HG03045 (cell line): Measurements from ENCODE around the gene NUAK2.
"Not testable (repeated sequence)": the region's sequence is repeated elsewhere in the genome, so short reads cannot be mapped to it uniquely, and the experiment has no call there.

ENCODE experiments used
- ATAC-seq: cut with Tn5 transposase; IDR thresholded peaks from one replicate; pipeline ENCODE4 v1.9.1; 2021; ENCODE audit warnings: mild to moderate bottlenecking, moderate library complexity; ENCODE audit not compliant: unreplicated experiment

NUAK2 gene

DNA sequence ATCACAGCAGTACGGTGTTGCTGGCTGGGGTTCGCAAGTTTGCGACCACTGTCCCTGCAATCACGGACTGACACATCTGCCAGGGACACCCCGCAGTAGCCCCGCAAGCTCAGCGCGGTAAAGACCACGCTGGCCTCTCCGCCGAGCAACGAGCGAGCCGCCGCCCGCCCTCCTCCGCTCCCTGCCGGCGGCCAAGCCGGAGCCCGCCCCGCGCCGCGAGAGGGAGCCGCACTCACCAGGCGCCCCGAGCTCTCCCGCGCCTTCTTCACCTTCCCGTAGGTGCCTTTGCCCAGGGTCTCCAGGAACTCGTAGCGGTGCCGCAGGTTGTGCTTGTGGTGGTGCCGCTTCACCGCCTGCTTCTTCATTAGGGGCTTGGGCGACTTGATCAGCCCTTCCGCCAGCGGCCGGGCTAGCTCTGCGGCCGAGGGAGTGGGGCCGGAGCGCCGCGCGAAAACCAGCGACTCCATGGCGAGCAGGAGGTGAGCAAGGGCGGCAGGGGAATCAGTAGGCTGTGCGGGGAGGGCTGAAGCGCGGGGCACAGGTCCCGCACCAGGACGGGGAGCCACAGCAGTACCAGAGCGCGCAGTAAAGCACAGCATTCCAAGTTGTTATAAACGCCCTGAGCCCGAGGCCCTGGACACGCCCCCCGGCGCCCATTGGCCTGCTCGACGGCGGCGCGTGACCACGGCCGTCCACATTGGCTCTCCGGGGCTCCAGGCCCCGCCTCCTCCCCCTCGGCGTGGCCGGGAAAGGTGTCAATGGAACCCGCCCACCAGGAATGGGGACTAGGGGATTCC lies at the start of gene NUAK2:
TSS of gene NUAK2 (minus strand) at position 584 of the 797 bp plus-strand sequence. CDS start at position 467, 117 bp downstream.
- peak; percentile 55 for ATAC-seq

DNA sequence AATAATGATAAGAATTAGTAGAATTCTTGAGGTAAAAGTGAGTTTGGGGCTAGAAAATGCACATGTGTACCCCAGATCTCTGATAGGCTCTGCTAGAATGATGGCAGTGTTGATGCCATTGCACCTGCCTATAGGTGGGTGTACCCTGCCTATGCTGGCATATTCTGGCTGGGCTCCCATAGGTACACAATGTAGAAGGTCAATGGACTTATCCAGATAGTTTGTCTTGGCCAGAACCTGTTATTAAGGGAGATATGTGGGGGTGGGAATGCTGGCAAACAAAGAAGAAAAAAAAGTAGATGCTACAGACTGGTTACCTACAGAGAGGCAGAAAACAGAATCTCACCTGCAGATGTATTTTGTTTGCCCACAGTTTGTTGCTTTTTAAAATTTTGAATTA lies 49.2 kb upstream of the NUAK2 start:
- ATAC-seq: no peak

DNA sequence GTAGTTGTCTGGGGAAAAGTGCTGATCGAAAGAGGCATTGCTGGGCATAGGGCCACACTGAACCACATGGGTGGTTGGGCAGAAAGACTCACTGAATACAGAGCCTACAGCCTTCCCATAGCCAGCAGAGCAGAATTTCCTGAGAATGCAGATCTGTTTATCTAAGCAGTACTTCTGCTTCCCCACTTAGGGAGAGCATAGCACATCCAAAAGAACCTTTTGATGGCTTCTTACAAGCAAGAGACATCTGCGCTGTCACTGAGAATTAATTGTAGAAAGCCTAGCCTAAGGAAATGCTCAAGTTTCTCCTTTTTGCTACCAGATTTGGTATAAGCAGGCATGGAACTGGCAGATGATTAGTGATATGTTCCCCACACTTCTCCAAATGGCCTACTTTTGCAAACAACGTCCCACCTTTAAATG lies 48.2 kb upstream of the NUAK2 start:
- no peak for ATAC-seq

DNA sequence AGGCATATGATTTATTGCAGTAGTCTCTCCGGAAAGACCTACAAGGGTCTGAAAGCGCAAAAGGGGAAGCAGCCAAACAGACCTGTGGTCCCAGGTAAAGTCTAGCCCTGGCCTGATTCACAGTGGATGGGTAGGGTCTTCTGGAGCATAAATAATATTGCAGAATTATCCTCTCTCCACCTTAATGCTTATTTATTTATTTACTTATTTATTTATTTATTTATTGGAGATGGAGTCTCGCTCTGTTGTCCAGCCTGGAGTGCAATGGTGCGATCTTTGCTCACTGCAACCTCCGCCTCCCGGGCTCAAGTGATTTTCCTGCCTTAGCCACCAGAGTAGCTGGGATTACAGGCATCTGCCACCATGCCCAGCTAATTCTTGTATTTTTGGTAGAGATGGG lies 46.9 kb upstream of the NUAK2 start:
- no peak for ATAC-seq

DNA sequence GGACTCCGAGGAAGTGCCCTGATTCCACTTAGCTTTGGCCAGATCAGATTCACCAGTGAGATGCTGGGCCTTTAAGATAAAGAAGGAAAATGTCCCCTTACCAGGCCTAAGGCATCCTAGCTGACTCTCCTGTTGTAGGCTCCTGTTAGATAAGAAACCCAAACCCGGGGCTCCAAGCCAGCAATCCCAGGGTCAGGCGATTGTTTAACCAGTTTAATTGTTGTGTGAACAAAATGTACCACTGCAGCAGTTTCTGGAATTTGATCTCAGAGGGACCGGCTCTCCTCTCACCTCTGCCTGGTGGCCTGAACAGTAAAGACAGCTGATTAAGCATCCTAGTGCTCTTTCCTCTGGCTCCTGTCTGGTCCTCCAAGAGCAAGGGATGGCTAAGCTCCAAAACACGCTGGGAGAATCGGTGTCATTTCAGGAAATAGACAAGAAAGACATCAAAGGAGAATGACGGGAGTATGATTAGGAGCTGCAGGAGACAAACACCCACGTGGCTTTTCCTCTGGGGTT lies 44.5 kb upstream of the NUAK2 start:
- no peak for ATAC-seq

DNA sequence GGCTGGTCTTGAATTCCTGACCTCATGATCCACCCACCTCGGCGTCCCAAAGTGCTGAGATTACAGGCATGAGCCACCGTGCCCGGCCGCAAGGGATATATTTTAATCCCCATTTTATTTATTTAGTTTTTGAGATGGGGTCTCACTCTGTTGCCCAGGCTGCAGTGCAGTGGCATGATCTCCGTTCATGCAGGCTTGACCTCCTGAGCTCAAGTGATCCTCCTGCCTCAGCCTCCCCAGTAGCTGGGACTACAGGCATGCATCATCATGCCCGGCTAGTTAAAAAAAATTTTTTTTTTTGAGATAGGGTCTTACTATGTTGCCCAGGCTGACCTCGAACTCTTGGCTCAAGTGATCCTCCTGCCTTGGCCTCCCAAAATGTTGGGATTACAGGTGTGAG lies 43.5 kb upstream of the NUAK2 start:
- not testable (repeated sequence) for ATAC-seq

DNA sequence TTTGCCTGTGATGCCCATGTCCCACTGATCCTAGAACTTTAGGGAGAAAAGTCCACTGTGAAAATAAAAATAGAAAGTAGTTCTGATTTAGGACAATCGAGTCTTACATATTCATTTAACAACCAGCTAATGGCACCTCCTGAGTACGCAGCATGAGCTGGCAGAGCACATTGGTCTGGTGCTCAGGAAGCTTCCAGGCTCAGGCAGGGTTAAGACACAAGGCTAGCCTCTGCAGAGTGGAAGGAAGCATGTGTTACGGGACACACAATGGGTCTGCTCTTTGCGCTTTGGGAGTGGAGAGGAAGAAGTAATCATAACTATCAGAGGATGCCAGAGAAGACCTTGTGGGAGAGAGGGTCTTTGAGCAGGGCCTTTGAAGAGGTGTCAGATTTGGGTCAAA lies 39.3 kb upstream of the NUAK2 start:
- no peak for ATAC-seq

DNA sequence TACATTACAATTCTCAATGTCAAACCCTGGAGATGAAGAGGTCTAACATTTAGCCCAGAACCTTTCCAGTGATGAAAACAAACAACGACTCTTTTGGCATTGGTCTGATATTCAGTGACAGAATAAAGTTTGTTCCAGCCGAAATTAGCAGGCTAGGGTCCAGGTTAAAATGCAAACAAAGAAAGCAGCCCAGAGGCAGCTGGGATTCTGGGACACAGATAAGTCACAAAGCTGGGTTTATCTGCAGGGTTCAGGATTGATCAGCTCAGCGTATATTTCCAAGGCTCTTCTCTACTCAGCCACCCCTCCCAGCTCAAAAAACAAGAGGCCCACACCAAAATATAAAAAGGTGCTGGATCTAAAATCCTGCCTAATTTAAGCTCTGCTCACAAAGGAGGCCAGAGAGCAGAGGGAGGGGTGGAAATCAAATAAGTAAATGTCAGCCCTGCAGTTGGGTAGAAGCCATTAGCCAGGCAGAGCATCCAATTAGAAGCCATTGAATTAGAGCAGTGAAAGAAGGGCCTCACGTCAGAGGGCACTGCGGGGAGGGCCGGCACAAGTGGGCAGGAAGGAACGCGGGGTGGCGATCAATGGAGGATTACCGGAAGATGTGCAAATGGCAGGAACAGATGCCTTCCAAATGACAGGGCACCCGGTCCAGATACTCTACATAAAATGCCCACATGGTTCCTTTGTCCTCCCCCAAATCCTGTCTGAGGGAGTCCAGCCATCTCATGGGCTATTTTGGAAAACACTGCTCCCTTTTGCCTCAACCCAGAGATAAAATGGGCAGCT lies 38.4 kb upstream of the NUAK2 start:
- no peak for ATAC-seq

DNA sequence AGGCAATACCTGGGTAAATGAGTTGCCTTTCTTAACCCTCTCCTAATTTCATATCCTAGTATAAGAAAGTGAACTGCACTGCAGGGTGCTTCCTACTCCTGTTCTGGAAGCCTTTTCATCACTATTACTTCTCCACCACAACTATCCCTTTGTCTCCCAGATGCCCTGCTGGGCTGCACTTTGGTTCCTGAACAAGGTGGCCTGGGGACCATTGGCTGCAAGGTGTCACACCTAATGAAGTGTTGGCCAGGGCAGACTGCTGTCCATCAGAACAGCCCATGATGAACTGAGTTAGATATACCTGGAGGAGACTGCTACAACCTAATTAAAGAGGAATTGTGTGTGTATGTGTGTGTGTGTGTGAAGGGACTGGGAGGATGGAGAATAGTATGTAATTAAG lies 37.0 kb upstream of the NUAK2 start:
- ATAC-seq: no peak

DNA sequence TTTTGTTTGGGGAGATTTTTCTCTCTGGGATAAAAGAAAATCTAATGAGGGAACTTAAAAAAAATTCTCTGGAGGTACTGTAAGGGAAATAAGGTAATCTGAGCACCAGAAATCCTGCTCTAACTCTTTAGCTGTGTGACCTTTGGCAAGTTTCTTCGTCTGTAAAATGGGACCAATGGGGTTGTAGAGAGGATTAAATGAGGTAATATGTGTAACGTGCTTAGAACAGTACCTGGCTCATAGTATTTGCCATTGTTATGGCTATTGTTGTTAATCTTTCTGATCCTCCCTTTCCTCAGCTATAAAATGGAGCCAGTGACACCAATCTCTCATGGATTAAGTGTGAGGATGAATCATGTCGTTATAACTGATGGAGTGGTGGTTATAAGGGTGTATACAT lies 36.0 kb upstream of the NUAK2 start:
- ATAC-seq: no peak

DNA sequence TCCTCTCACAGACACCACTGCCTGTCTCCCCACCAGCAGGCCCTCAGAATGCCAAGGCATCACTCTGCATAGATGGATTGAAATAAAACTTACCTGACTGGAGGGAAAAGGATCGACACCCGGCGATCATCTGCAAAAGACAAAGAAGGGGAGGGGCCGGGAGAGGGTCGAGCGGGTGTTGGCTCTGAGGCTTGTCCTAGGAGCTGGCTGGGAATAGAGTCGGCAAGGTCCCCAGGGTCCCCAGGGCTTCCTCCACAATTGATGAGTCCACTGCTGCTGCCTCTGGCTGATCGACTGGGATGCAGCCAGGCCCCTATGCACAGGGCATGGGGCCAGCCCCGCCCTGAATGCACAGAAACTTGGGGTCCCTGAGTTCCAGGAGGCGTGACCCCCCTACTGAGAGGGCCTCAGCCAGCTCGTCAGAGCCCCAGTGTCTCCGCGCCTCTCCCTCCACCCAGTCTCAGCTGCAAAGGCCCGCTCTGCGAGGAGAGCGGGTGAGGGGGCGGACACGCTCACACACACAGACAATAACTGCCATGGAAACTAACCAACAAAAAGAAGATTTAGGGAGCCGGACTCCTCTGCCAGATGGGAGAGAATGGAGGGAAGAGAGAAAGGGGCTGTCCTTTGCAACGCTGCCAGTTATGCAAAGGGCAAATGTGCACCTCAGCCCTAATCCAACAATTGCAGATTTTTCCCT lies 35.0 kb upstream of the NUAK2 start, which contains the start of gene KLHDC8A:
TSS of gene KLHDC8A (minus strand) at position 483 of the 700 bp plus-strand sequence. CDS start 13,318 bp downstream, outside the sequence.
- ATAC-seq: no peak

DNA sequence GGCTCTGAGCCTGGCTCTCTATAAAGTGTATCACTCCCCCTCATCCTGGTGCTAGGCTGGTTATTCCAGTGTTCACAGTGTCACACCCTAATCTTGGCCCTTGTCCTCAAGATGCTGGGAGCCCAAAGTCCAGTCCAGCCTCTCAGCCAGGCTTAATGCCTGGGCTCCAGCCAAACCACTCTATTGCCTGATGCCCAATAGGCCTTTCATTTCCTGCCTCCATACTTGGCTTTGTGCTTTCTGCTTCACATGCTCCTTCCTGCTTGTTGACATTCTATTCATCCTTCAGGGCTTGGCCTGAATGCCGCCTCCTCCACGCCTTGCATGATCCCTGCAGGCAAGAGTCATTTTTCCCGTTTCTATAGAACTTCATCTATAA lies 33.5 kb upstream of the NUAK2 start:
- ATAC-seq: no peak

DNA sequence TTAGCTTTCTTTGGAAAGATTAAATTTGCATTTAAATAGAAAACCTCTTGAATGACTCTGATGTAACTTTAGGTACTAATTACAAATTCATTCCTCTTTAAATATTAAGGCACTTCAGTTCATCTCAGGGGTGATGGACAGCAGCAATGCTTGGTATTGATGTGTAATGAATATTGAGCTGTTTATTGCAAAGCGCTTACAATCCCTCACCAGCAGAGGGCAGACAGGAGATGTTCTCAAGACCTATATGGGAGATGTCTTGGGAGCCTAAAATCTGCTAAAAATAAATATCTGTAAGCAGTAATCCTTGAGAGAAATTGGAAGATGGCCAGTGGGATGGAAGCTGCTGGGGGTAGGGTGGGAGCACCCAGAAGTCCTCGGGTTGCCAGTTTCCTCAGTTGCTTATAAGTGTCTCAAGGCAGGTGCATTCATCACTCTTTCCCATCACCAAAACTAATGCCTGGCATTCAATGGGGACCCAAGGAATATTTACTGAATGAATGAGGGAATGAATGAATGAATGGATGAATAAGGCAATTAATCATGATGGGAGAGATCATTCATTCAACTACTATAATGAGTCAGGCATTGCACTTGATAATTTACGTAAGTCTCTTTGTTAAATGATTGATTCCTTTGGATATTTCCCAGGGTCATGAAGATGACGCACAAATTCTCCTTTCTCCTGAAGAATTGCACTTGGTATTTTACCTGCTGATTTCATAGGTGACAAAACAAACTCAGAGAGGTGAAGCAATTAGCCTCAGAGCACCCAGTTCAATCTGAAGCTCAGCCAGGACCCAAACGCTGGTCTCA lies 32.9 kb upstream of the NUAK2 start:
- no peak for ATAC-seq

DNA sequence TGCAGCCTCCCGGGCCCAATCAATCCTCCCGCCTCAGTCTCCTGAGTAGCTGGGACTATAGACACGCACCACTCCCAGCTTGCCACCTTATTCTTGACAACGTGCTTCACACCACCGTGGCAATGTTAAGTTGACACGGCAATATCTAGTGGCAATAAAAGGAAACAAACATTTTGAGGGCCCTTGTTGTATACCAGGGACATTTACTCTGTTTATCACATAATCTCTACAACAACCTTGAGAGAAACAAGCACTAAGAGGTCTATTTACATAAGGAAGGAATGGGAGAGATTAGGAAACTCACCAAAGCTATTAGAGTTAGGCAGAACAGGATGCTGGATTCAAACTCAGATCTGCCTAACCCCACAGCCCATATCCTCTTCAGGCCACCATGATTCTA lies 32.1 kb upstream of the NUAK2 start:
- no peak for ATAC-seq

DNA sequence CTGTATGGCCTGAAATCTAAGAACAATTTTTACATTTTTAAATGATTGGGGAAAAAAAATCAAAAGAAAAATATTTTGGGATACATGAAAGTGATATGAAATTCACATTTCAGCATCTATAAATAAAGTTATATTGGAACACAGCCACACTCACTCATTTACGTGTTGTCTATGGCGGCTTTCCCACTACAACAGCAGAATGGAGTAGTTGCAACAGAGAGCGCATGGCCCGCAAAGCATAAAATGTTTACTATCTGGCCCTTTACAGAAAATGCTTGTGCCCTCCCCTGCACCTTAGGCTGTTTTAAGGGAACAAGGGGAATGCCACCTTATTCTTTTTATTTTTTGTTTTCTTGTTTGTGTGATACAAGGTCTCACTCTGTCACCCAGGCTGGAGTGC lies 31.6 kb upstream of the NUAK2 start:
- ATAC-seq: no peak

DNA sequence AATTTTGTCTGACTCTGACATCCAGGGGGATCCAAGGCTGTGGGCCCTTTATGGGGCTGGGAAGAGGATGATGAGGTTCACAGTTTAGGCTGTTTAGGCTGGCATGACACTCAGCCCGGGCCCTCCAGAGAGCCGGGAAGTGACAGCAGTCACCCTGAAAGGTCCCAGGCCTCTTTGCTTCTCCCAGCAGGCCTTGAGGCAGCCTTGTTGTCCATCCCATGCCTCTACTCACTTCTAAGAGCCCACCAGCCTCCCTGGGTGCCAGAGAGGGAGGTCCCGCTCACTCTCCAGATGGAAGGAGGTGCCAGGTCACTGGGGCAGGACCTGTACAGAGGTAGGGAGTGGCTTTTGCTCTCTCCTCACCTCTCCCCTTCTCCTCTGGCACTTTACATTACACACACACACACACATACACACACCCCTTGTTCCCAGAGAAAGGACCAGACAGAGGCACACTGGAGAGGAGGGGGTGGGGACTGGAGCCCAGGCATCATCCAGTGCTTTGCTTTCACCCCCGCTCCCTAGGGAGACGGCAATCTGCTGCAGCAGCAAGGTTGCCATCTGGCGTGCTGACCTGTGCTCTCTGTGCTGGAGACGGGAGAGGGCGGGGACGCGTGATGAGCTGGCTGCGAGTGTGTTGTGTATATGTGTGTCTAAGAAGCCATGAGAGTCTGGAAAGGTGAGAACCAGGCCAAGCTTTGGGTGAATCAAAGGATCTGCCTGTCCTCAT lies 30.6 kb upstream of the NUAK2 start:
- no peak for ATAC-seq

DNA sequence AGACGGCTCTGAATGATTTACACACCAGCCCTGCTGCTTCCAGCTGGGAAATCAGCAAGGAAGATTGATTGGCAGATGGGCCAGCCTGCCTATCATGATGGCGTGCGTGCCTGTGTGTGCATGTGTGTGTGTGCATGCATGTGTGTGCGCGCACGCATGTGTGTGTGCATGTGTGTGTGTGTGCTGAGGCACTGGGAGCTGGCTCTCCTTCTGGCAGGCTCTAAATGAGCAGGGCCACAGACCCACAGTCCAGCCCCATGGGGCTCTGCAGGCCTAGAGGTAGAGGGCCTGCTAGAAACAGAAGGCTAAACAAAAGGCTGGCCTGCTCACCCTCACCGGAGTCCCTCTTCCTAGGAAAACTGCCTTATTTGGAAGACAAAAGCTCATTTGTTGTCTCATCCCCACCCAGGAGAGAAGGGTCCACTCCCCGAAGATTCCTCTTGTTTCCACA lies 29.2 kb upstream of the NUAK2 start:
- no peak for ATAC-seq

DNA sequence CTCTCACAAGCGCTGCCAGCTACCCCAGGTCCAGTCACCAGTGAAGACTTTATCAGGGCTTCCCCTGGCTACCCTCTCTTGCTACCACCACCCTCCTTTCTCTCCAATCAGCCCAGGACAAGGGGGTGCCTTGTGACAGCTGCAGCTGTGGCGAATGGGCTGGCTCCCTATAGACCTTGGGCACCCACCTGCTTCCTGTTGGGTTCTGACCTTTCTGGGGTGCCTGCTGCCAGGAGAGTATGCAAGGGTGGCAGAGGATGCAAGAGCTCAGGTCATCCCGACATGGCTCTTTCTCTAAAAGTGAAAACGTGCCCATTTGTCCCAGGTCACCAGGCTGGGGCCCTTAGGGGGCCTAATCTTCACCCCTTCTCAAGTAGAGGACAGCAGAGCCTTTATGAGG lies 28.6 kb upstream of the NUAK2 start:
- ATAC-seq: no peak

DNA sequence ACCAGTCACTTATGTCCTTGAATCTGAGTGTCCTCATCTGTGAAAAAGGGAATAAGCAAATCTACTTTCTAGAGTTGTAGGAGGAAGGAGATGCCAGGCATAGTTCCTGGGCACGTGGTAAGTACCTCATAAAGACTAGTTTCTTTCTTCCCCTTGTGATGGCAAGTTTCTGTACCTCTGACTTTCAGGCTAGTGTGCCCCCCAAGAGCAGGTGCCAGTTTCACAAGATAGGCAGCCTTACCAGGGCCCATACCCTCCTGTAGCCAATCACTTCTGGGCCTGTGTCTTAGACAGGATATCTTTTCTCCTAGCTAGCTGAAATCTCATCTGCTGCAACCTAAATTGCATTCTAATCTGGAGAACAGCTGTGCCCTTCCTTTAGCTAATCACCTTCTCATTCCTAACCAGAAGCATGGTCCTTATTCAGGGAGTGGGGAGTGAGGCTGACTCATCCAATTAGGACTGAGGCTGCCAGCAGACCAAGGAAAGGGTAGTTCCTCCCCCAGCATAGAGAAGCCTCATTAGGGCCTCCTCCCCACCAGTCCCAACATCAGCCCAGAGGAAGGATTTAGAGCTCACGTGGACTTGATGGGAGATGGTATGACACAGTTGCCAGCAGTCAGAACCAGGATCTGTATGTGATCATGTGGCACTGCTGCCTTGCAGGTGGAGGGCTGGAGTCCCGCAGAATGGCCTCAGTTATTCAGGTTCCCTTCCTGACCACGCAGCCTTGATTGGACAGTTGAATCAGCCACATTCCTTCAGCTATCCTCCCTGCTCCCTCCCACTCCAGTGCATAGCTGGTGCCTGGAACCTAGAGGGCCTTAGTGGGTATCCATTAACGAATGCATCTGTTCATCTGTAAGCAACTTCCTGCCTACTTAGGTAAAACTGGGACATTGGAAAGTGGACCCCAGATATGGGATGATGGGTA lies 27.3 kb upstream of the NUAK2 start:
- ATAC-seq: no peak
